ENCODE data around the gene SPDL1. TPM values are rescaled to one million over a fixed set of nuclear protein-coding genes. Genes with fewer than 3 reads are reported as not detected.
"Not testable (repeated sequence)": the region's sequence is repeated elsewhere in the genome, so short reads cannot be mapped to it uniquely, and the experiment has no call there.

The SPDL1 gene
- total and polyA plus RNA-seq, 7 experiments from 2014 or later: 6.6 to 27.2 (median 11.1) TPM

GRCh38 chr5:169609716-169610115, 26.1 kb downstream of the SPDL1 start:
- H3K36me3 Mint-ChIP-seq: peaks cover 0 to 15% (median 7%) of the 10 kb centered on the region in 5 donors
- Histone ChIP-seq H3K4me1 (ENCODE audit: control insufficient read depth in 2 of 2, insufficient read depth in 2 of 2, low read length in 2 of 2) (no peaks in the 10 kb centered on the region), H3K4me3 (ENCODE audit: low read length) (no peak overlapping the region), H3K9me3 (ENCODE audit: control insufficient read depth in 2 of 3, low read length in 3 of 3) (no peaks in the 10 kb centered on the region), H3K36me3 (ENCODE audit: control insufficient read depth in 2 of 3, insufficient read depth in 3 of 3, low read length in 3 of 3) (no peaks in the 10 kb centered on the region), H3K27me3 (ENCODE audit: control insufficient read depth in 2 of 2, insufficient read depth in 2 of 2, low read length in 2 of 2) (no peaks in the 10 kb centered on the region), H3K27ac (ENCODE audit: low read depth, low read length) (no peak overlapping the region)
- H3K4me3 Mint-ChIP-seq: no peak overlapping the region
- ATAC-seq (no peak), DNase-seq (no peak)
- ChIA-PET POLR2A (no interaction called here), CTCF (no interaction called here)
- peaks cover 13 to 50% (median 16%) of the 10 kb centered on the region in 5 donors for H3K27me3 Mint-ChIP-seq
- H3K27ac Mint-ChIP-seq: no peak overlapping the region
- intact Hi-C loops (cut with micrococcal nuclease): no loop called here
- H3K4me1 Mint-ChIP-seq: no peaks in the 10 kb centered on the region
- peaks cover 0 to 44% (median 12%) of the 10 kb centered on the region in 11 donors for H3K9me3 Mint-ChIP-seq

DNA sequence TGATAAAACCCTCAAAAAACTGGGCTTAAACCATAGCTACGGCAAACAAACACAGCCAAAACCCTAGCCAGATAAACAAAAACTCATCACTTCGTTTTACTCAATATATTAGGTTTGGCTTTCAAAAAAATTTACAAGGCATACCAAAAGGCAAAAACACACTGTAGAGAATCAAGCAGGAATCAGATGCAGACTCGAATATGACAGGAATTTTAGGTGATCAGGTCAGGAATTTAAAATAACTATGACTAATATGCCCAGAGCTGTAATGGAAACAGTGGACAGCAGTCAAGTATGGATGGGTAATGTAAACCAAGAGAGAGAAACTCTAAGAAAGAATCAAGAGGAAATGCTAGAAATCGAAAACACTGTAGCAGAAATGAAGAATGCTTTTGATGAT, 27.0 kb downstream of the SPDL1 start:
- Mint-ChIP-seq H3K27ac (no peak overlapping the region), H3K9me3 (peaks cover 0 to 44% (median 12%) of the 10 kb centered on the region in 11 donors), H3K27me3 (peaks cover 13 to 52% (median 16%) of the 10 kb centered on the region in 5 donors), H3K36me3 (peaks cover 0 to 12% (median 4%) of the 10 kb centered on the region in 5 donors), H3K4me3 (no peak overlapping the region), H3K4me1 (no peaks in the 10 kb centered on the region)
- intact Hi-C loops (cut with micrococcal nuclease): no loop called here
- DNase-seq: no peak
- ATAC-seq: no peak
- Histone ChIP-seq H3K27ac (ENCODE audit: low read depth, low read length) (no peak overlapping the region), H3K9me3 (ENCODE audit: control insufficient read depth in 2 of 3, low read length in 3 of 3) (no peaks in the 10 kb centered on the region), H3K36me3 (ENCODE audit: control insufficient read depth in 2 of 3, insufficient read depth in 3 of 3, low read length in 3 of 3) (no peaks in the 10 kb centered on the region), H3K4me3 (ENCODE audit: low read length) (no peak overlapping the region), H3K4me1 (ENCODE audit: control insufficient read depth in 2 of 2, insufficient read depth in 2 of 2, low read length in 2 of 2) (no peaks in the 10 kb centered on the region), H3K27me3 (ENCODE audit: control insufficient read depth in 2 of 2, insufficient read depth in 2 of 2, low read length in 2 of 2) (no peaks in the 10 kb centered on the region)
- ChIA-PET POLR2A (no interaction called here), CTCF (no interaction called here)

DNA sequence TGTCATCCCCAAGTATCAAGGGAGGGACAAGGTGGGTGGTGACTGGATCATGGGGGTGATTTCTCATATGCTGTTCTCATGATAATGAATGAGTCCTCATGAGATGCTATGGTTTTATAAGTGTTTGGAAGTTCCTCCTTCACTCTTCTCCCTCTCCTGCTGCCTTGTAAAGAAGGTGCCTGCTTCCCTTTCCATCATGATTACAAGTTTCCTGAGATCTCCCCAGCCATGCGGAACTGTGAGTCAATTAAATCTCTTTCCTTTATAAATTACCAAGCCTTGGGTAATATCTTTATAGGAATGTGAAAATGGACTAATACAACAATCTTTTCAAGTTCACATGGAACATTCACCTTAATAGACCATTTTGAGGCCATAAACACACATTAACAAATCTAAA, 32.0 kb downstream of the SPDL1 start:
- Mint-ChIP-seq H3K4me1 (no peaks in the 10 kb centered on the region), H3K9me3 (peaks cover 0 to 38% (median 13%) of the 10 kb centered on the region in 11 donors), H3K36me3 (peaks cover 0 to 11% (median 3%) of the 10 kb centered on the region in 5 donors), H3K27me3 (peaks cover 9 to 58% (median 23%) of the 10 kb centered on the region in 5 donors), H3K4me3 (no peak overlapping the region), H3K27ac (no peak overlapping the region)
- Histone ChIP-seq H3K27me3 (ENCODE audit: control insufficient read depth in 2 of 2, insufficient read depth in 2 of 2, low read length in 2 of 2) (no peaks in the 10 kb centered on the region), H3K27ac (ENCODE audit: low read depth, low read length) (no peak overlapping the region), H3K4me3 (ENCODE audit: low read length) (no peak overlapping the region), H3K9me3 (ENCODE audit: control insufficient read depth in 2 of 3, low read length in 3 of 3) (no peaks in the 10 kb centered on the region), H3K4me1 (ENCODE audit: control insufficient read depth in 2 of 2, insufficient read depth in 2 of 2, low read length in 2 of 2) (no peaks in the 10 kb centered on the region), H3K36me3 (ENCODE audit: control insufficient read depth in 2 of 3, insufficient read depth in 3 of 3, low read length in 3 of 3) (no peaks in the 10 kb centered on the region)
- intact Hi-C loops (cut with micrococcal nuclease): no loop called here
- POLR2A ChIA-PET: no interaction called here
- ATAC-seq (no peak), DNase-seq (no peak)
- CTCF ChIA-PET: no interaction called here

- intact Hi-C loops (cut with micrococcal nuclease); H3K4me3 ChIP-seq (ENCODE audit: low read length); H3K36me3 Mint-ChIP-seq; H3K27ac ChIP-seq (ENCODE audit: low read depth, low read length); H3K27ac Mint-ChIP-seq; H3K27me3 ChIP-seq (ENCODE audit: control insufficient read depth in 2 of 2, insufficient read depth in 2 of 2, low read length in 2 of 2); POLR2A ChIA-PET; H3K4me1 Mint-ChIP-seq; ATAC-seq; DNase-seq; H3K4me1 ChIP-seq (ENCODE audit: control insufficient read depth in 2 of 2, insufficient read depth in 2 of 2, low read length in 2 of 2); H3K4me3 Mint-ChIP-seq; H3K36me3 ChIP-seq (ENCODE audit: control insufficient read depth in 2 of 3, insufficient read depth in 3 of 3, low read length in 3 of 3); CTCF ChIA-PET; H3K9me3 ChIP-seq (ENCODE audit: control insufficient read depth in 2 of 3, low read length in 3 of 3): not testable (repeated sequence)
- Mint-ChIP-seq H3K9me3 (peaks cover 0 to 11% (median 0%) of the 10 kb centered on the region in 11 donors), H3K27me3 (peaks cover 0 to 40% (median 6%) of the 10 kb centered on the region in 5 donors)
Observed at GRCh38 chr5:169624307-169624706, 40.7 kb downstream of the SPDL1 start.

DNA sequence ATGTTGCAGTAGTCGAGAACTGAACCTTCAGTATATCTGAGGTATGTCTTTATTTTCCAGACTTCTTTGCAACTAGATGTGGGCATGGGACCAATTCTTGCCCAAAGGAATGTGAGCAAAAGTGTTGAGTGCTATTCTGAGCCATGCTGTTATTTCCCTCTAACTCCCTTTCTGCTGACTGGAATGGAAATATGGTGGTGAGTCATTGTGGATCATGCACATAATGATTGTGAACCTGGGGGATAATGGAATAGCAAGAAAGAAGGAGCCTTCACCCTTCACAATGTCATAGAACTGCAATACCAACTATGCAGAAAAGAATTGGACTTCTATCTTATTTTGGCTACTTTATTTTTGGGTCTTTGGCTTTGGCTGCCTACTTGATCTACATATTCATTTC, 43.2 kb downstream of the SPDL1 start:
- no peak overlapping the region for H3K27ac Mint-ChIP-seq
- ChIA-PET POLR2A (no interaction called here), CTCF (no interaction called here)
- DNase-seq: no peak
- Histone ChIP-seq H3K27me3 (ENCODE audit: control insufficient read depth in 2 of 2, insufficient read depth in 2 of 2, low read length in 2 of 2) (no peaks in the 10 kb centered on the region), H3K36me3 (ENCODE audit: control insufficient read depth in 2 of 3, insufficient read depth in 3 of 3, low read length in 3 of 3) (no peaks in the 10 kb centered on the region), H3K27ac (ENCODE audit: low read depth, low read length) (no peak overlapping the region), H3K9me3 (ENCODE audit: control insufficient read depth in 2 of 3, low read length in 3 of 3) (no peaks in the 10 kb centered on the region), H3K4me1 (ENCODE audit: control insufficient read depth in 2 of 2, insufficient read depth in 2 of 2, low read length in 2 of 2) (no peaks in the 10 kb centered on the region), H3K4me3 (ENCODE audit: low read length) (no peak overlapping the region)
- H3K4me3 Mint-ChIP-seq: no peak overlapping the region
- peaks cover 0 to 10% (median 0%) of the 10 kb centered on the region in 11 donors for H3K9me3 Mint-ChIP-seq
- no peak for ATAC-seq
- H3K4me1 Mint-ChIP-seq: peaks cover 0 to 9% (median 3%) of the 10 kb centered on the region in 7 donors
- peaks cover 0 to 5% (median 0%) of the 10 kb centered on the region in 5 donors for H3K36me3 Mint-ChIP-seq
- intact Hi-C loops (cut with micrococcal nuclease): no loop called here
- peaks cover 0 to 29% (median 0%) of the 10 kb centered on the region in 5 donors for H3K27me3 Mint-ChIP-seq

- Histone ChIP-seq H3K4me3 (ENCODE audit: low read length) (no peak overlapping the region), H3K27ac (ENCODE audit: low read depth, low read length) (no peak overlapping the region), H3K27me3 (ENCODE audit: control insufficient read depth in 2 of 2, insufficient read depth in 2 of 2, low read length in 2 of 2) (no peaks in the 10 kb centered on the region), H3K36me3 (ENCODE audit: control insufficient read depth in 2 of 3, insufficient read depth in 3 of 3, low read length in 3 of 3) (no peaks in the 10 kb centered on the region), H3K4me1 (ENCODE audit: control insufficient read depth in 2 of 2, insufficient read depth in 2 of 2, low read length in 2 of 2) (no peaks in the 10 kb centered on the region), H3K9me3 (ENCODE audit: control insufficient read depth in 2 of 3, low read length in 3 of 3) (no peaks in the 10 kb centered on the region)
- Mint-ChIP-seq H3K4me1 (peaks cover 0 to 9% (median 3%) of the 10 kb centered on the region in 7 donors), H3K27me3 (peaks cover 0 to 34% (median 0%) of the 10 kb centered on the region in 5 donors), H3K4me3 (no peak overlapping the region), H3K36me3 (peaks cover 0 to 5% (median 0%) of the 10 kb centered on the region in 5 donors), H3K27ac (no peak overlapping the region), H3K9me3 (peaks cover 0 to 10% (median 0%) of the 10 kb centered on the region in 11 donors)
- DNase-seq: no peak
- ChIA-PET CTCF (no interaction called here), POLR2A (no interaction called here)
- no peak for ATAC-seq
- intact Hi-C loops (cut with micrococcal nuclease): no loop called here
Observed at GRCh38 chr5:169627551-169627950, 44.0 kb downstream of the SPDL1 start.

DNA sequence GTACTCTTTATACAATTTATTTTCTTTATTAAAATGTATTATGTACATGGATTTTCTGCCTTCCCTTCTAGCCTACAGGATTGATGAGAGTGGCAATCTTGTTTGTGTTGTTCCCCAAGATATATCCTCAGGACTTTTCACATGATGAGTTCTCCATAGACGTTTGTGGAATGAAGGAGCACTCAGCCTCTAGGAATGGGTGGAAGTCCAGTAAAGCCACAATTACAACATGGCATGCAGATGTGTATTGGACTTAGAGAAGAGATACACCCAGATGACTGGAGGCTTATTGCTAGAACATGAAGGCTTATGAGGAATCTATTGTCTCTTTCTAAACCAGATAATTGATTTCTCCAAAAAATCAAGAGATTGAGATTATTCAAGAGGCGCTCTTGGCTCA, 45.3 kb downstream of the SPDL1 start:
- peaks cover 0 to 6% (median 0%) of the 10 kb centered on the region in 11 donors for H3K9me3 Mint-ChIP-seq
- Histone ChIP-seq H3K4me1 (ENCODE audit: control insufficient read depth in 2 of 2, insufficient read depth in 2 of 2, low read length in 2 of 2) (no peaks in the 10 kb centered on the region), H3K9me3 (ENCODE audit: control insufficient read depth in 2 of 3, low read length in 3 of 3) (no peaks in the 10 kb centered on the region), H3K27ac (ENCODE audit: low read depth, low read length) (no peak overlapping the region), H3K4me3 (ENCODE audit: low read length) (no peak overlapping the region), H3K36me3 (ENCODE audit: control insufficient read depth in 2 of 3, insufficient read depth in 3 of 3, low read length in 3 of 3) (no peaks in the 10 kb centered on the region), H3K27me3 (ENCODE audit: control insufficient read depth in 2 of 2, insufficient read depth in 2 of 2, low read length in 2 of 2) (no peaks in the 10 kb centered on the region)
- ChIA-PET POLR2A (no interaction called here), CTCF (no interaction called here)
- DNase-seq: no peak
- peaks cover 0 to 8% (median 3%) of the 10 kb centered on the region in 7 donors for H3K4me1 Mint-ChIP-seq
- ATAC-seq: no peak
- H3K27ac Mint-ChIP-seq: no peak overlapping the region
- no peak overlapping the region for H3K4me3 Mint-ChIP-seq
- H3K27me3 Mint-ChIP-seq: peaks cover 0 to 24% (median 0%) of the 10 kb centered on the region in 5 donors
- intact Hi-C loops (cut with micrococcal nuclease): no loop called here
- peaks cover 0 to 3% (median 0%) of the 10 kb centered on the region in 5 donors for H3K36me3 Mint-ChIP-seq
